KG1 (cell line): ENCODE measurements around the gene TMEM271.
"Not testable (repeated sequence)": the region's sequence is repeated elsewhere in the genome, so short reads cannot be mapped to it uniquely, and the experiment has no call there.

Source experiments
- DNase-seq: peaks from one replicate; lab custom pipeline; 2025; lab: John Stamatoyannopoulos, UW

TMEM271 gene

GRCh38 chr4:609400-610050 is 33.4 kb upstream of the TMEM271 start:
- no peak for DNase-seq

GRCh38 chr4:608236-608635 is 32.1 kb upstream of the TMEM271 start:
- no peak for DNase-seq

GRCh38 chr4:605702-606425 is 29.8 kb upstream of the TMEM271 start:
- no peak for DNase-seq

GRCh38 chr4:604131-604530 is 28.0 kb upstream of the TMEM271 start:
- no peak for DNase-seq

GRCh38 chr4:602559-602942 is 26.5 kb upstream of the TMEM271 start:
- DNase-seq = no peak

- DNase-seq = no peak
Observed at GRCh38 chr4:601612-602558, 25.8 kb upstream of the TMEM271 start.

- no peak for DNase-seq
Observed at GRCh38 chr4:600850-601515, 24.9 kb upstream of the TMEM271 start.

- no peak for DNase-seq
Observed at GRCh38 chr4:600166-600565, 24.1 kb upstream of the TMEM271 start.

- DNase-seq = no peak
Observed at GRCh38 chr4:598925-599324, 22.8 kb upstream of the TMEM271 start.

GRCh38 chr4:592825-593520 is 16.9 kb upstream of the TMEM271 start:
- no peak for DNase-seq

- DNase-seq = not testable (repeated sequence)
Observed at GRCh38 chr4:592178-592577, 16.1 kb upstream of the TMEM271 start.

GRCh38 chr4:590313-590841 is 14.3 kb upstream of the TMEM271 start:
- DNase-seq = no peak

- no peak for DNase-seq
Observed at GRCh38 chr4:589219-589963, 13.3 kb upstream of the TMEM271 start.

- no peak for DNase-seq
Observed at GRCh38 chr4:588351-588849, 12.3 kb upstream of the TMEM271 start.

GRCh38 chr4:587671-588350 is 11.7 kb upstream of the TMEM271 start:
- DNase-seq = no peak

- no peak for DNase-seq
Observed at GRCh38 chr4:583820-584219, 7.7 kb upstream of the TMEM271 start.

- no peak for DNase-seq
Observed at GRCh38 chr4:581753-582361, 5.8 kb upstream of the TMEM271 start.

- no peak for DNase-seq
Observed at GRCh38 chr4:581181-581580, 5.1 kb upstream of the TMEM271 start.

GRCh38 chr4:579543-580175 is 3.6 kb upstream of the TMEM271 start:
- DNase-seq = no peak
